ENCODE measurements around the gene RELCH. TPM values are rescaled to one million over a fixed set of nuclear protein-coding genes. Genes with fewer than 3 reads are reported as not detected.

RELCH gene
- total and polyA plus RNA-seq, 10 of the 15 experiments (the other 5 are each of a cell fraction or from before 2014, with no cell fraction given) = 3.1 to 23.6 (median 14.5) TPM

DNA sequence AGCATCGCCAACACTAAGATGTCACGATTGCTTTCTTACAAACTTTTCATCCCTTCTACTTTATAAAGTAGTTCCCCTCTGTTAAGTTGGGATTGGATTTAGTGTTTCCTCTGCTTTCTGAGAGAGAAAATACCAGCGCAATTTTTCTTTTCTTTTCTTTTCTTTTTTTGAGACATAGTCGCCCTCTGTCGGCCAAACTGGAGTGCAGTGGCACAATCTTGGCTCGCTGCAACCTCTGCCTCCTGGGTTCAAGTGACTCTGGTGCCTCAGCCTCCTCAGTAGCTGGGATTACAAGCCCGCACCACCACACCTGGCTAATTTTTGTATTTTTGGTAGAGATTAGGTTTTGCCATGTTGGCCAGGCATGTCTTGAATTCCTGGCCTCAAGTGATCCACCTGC, 9.0 kb downstream of the RELCH start:
- ChIA-PET RAD21 (ENCODE audit: unreplicated experiment) (no interaction called here), POLR2A (no interaction called here), SMC1A (ENCODE audit: uncharacterized antibody, unreplicated experiment) (interaction anchor here (1.2 to 1.4 kb wide), 2 partner anchors 53 to 54 kb away, joined by 4 read pairs; no protein-coding TSS in a partner anchor), CTCF (interaction anchor here (1.3 kb wide), 1 partner anchor 9 kb away, joined by 3 read pairs; the partner anchor contains the start of genes PIGN and RELCH)
- no peaks in the 10 kb centered on the region for H3K4me1 ChIP-seq (ENCODE audit: control insufficient read depth, insufficient read depth, low read length)
- H3K9me3 ChIP-seq (replicated peaks; ENCODE audit: control insufficient read depth, insufficient read depth, low read length) = peaks cover 4% of the 10 kb centered on the region; the same call in 2 of the 3 replicates
- ATAC-seq (no peak), FAIRE-seq (no peak), DNase-seq (ENCODE audit: low read depth, low spot score) (no peak)
- H3K79me2 ChIP-seq (ENCODE audit: control insufficient read depth, insufficient read depth, low read length) = peaks cover 77% of the 10 kb centered on the region
- no peak overlapping the region for H3K27ac ChIP-seq (ENCODE audit: control insufficient read depth, insufficient read depth)
- H3K27me3 ChIP-seq (replicated peaks in 1 of 2; ENCODE audit: control insufficient read depth in 2 of 2, insufficient read depth in 2 of 2, low read length in 1 of 2) = no peaks in the 10 kb centered on the region
- no peak overlapping the region for H3K4me3 ChIP-seq
- TF ChIP-seq JUNB (IDR thresholded peaks at IDR 0.05) (no peak), NR2F1 (conservative IDR thresholded peaks at IDR 0.05) (no peak), NFYB (IDR thresholded peaks at IDR 0.05; ENCODE audit: insufficient read depth, low read depth, low read length) (no peak), BRCA1 (IDR thresholded peaks at IDR 0.05; ENCODE audit: low read depth, low read length) (no peak), HDAC6 (IDR thresholded peaks at IDR 0.05; ENCODE audit: unreplicated experiment) (no peak)
- TF ChIP-seq, protein P1, sequence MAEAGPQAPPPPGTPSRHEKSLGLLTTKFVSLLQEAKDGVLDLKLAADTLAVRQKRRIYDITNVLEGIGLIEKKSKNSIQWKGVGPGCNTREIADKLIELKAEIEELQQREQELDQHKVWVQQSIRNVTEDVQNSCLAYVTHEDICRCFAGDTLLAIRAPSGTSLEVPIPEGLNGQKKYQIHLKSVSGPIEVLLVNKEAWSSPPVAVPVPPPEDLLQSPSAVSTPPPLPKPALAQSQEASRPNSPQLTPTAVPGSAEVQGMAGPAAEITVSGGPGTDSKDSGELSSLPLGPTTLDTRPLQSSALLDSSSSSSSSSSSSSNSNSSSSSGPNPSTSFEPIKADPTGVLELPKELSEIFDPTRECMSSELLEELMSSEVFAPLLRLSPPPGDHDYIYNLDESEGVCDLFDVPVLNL (IDR thresholded peaks at IDR 0.05; ENCODE audit: low read depth, low read length) = no peak
- no peak overlapping the region for H3K4me2 ChIP-seq (ENCODE audit: control insufficient read depth, insufficient read depth)
- intact Hi-C loops (cut with micrococcal nuclease; ENCODE audit: unreplicated experiment) = no loop called here
- H3K36me3 ChIP-seq (ENCODE audit: control insufficient read depth in 2 of 2, insufficient read depth in 2 of 2, low read length in 1 of 2) = peaks cover 0 to 2% of the 10 kb centered on the region in 2 experiments; a peak in 1 of 4 replicates
- no TSS peak for BruUV-seq (replicated peaks)
- H4K20me1 ChIP-seq (ENCODE audit: control insufficient read depth, insufficient read depth) = no peaks in the 10 kb centered on the region; the same call in 1 of the 2 replicates
- WGBS (ENCODE audit: insufficient coverage, insufficient replicate concordance, low lambda C conversion rate, missing lambda C conversion rate) = 96% methylated on average over 7 of the region's 7 CpGs
- H3K9ac ChIP-seq (ENCODE audit: control insufficient read depth, insufficient read depth, low read length) = no peak overlapping the region
- no peak overlapping the region for H2AFZ ChIP-seq (ENCODE audit: control insufficient read depth, low read depth, low read length)
- in situ Hi-C loops (cut with MboI) = no loop called here

DNA sequence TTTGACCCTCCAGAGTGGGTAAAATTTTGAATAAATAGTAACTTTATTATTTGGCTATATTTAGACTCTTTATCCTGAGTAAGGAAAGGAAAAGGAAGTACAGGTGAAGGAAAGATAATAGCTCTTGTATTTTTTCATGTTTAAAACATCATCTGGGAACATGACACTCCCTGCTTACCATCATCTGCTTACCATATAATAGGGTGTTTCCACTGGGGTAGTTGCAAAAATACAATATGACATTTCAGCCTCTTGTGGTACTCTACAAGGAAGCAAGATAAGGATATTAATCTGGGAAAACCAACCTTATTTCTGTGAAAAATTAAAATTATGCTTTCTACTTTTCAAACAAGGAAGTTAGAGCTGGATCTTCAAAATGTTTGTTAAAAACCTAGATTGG, 9.9 kb downstream of the RELCH start:
- in situ Hi-C loops (cut with MboI) = no loop called here
- H3K4me3 ChIP-seq = no peak overlapping the region
- H2AFZ ChIP-seq (ENCODE audit: control insufficient read depth, low read depth, low read length) = no peak overlapping the region
- FAIRE-seq = no peak
- RAD21 ChIA-PET (ENCODE audit: unreplicated experiment) = interaction anchor here (1.6 kb wide), 1 partner anchor 52 kb away, joined by 4 read pairs; no protein-coding TSS in a partner anchor
- no peak for DNase-seq (ENCODE audit: low read depth, low spot score)
- H4K20me1 ChIP-seq (ENCODE audit: control insufficient read depth, insufficient read depth) = no peaks in the 10 kb centered on the region; the same call in 1 of the 2 replicates
- POLR2A ChIA-PET = interaction anchor here (0.7 to 2.3 kb wide), 2 partner anchors 10 to 1216 kb away, joined by 3 to 8 read pairs; partner anchors contain the start of genes PIGN and RELCH
- no peak for ATAC-seq
- BruUV-seq (replicated peaks) = no TSS peak
- SMC1A ChIA-PET (ENCODE audit: uncharacterized antibody, unreplicated experiment) = interaction anchor here (0.9 to 1.9 kb wide), 7 partner anchors 10 to 324 kb away, joined by 3 to 6 read pairs (median 4); partner anchors contain the start of gene RELCH
- intact Hi-C loops (cut with micrococcal nuclease; ENCODE audit: unreplicated experiment) = no loop called here
- peaks cover 2% of the 10 kb centered on the region; the same call in 2 of the 3 replicates for H3K9me3 ChIP-seq (replicated peaks; ENCODE audit: control insufficient read depth, insufficient read depth, low read length)
- H3K27ac ChIP-seq (ENCODE audit: control insufficient read depth, insufficient read depth) = no peak overlapping the region
- H3K4me2 ChIP-seq (ENCODE audit: control insufficient read depth, insufficient read depth) = no peak overlapping the region
- no peak overlapping the region for H3K9ac ChIP-seq (ENCODE audit: control insufficient read depth, insufficient read depth, low read length)
- no peaks in the 10 kb centered on the region for H3K27me3 ChIP-seq (replicated peaks in 1 of 2; ENCODE audit: control insufficient read depth in 2 of 2, insufficient read depth in 2 of 2, low read length in 1 of 2)
- no peaks in the 10 kb centered on the region for H3K4me1 ChIP-seq (ENCODE audit: control insufficient read depth, insufficient read depth, low read length)
- CTCF ChIA-PET = interaction anchor here (1.0 to 4.8 kb wide), 5 partner anchors 10 to 229 kb away, joined by 3 to 46 read pairs (median 12); partner anchors contain the start of genes PIGN and RELCH
- peaks cover 75% of the 10 kb centered on the region for H3K79me2 ChIP-seq (ENCODE audit: control insufficient read depth, insufficient read depth, low read length)
- H3K36me3 ChIP-seq (ENCODE audit: control insufficient read depth in 2 of 2, insufficient read depth in 2 of 2, low read length in 1 of 2) = peaks cover 0 to 2% of the 10 kb centered on the region in 2 experiments; a peak in 1 of 4 replicates
- TF ChIP-seq CEBPB (IDR thresholded peaks at IDR 0.05; ENCODE audit: borderline replicate concordance in 1 of 2, low read depth in 2 of 2, low read length in 2 of 2) (no peak), MYB (IDR thresholded peaks at IDR 0.05; ENCODE audit: borderline replicate concordance, low read depth, low read length) (no peak), ZNF274 (IDR thresholded peaks at IDR 0.05; ENCODE audit: insufficient read depth, insufficient read length) (no peak), RFX5 (IDR thresholded peaks at IDR 0.05; ENCODE audit: low read depth, low read length) (no peak), ZSCAN29 (IDR thresholded peaks at IDR 0.05) (no peak), STAT3 (IDR thresholded peaks at IDR 0.05; ENCODE audit: low read depth, low read length) (no peak), MEF2A (IDR thresholded peaks at IDR 0.05; ENCODE audit: insufficient read depth, low read depth, low read length) (no peak), BACH1 (IDR thresholded peaks at IDR 0.05; ENCODE audit: borderline replicate concordance) (no peak)
- TF ChIP-seq, protein P2, sequence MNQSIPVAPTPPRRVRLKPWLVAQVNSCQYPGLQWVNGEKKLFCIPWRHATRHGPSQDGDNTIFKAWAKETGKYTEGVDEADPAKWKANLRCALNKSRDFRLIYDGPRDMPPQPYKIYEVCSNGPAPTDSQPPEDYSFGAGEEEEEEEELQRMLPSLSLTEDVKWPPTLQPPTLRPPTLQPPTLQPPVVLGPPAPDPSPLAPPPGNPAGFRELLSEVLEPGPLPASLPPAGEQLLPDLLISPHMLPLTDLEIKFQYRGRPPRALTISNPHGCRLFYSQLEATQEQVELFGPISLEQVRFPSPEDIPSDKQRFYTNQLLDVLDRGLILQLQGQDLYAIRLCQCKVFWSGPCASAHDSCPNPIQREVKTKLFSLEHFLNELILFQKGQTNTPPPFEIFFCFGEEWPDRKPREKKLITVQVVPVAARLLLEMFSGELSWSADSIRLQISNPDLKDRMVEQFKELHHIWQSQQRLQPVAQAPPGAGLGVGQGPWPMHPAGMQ (IDR thresholded peaks at IDR 0.05; ENCODE audit: borderline replicate concordance) = no peak
